GM12878 (cell line): ENCODE measurements around the gene RASAL2. TPM values are rescaled to one million over a fixed set of nuclear protein-coding genes. Genes with fewer than 3 reads are reported as not detected.

Source experiments
- ATAC-seq: fragments of 200-7000 bp; cut with Tn5 transposase; 3 replicates; pipeline ENCODE4 v1.9.1; 2020; ENCODE audit warnings: mild to moderate bottlenecking, moderate library complexity
- BruUV-seq: library from RNA; stranded (reverse); fragments of 400-500 nt; replicated peaks from 2 replicates; lab custom pipeline; 2021; lab: Mats Ljungman, UMichigan
- CTCF ChIA-PET: fragments of 300-600 bp; sonication (Branson Sonifier 250); formaldehyde crosslinking; extraction: SDS; loops from one replicate; lab custom pipeline; 2021; ENCODE audit warnings: inconsistent platforms; lab: Yijun Ruan, JAX
- POLR2A ChIA-PET: fragments of 350-600 bp; formaldehyde crosslinking; extraction: SDS; loops from one replicate; lab custom pipeline; 2021; ENCODE audit warnings: inconsistent platforms; lab: Charles Lee
- RAD21 ChIA-PET: fragments of 300-600 bp; sonication (Branson Sonifier 250); formaldehyde crosslinking; loops from one replicate; lab custom pipeline; 2023; ENCODE audit warnings: antibody characterized with exemption; ENCODE audit not compliant: unreplicated experiment; lab: Charles Lee
- SMC1A ChIA-PET: fragments of 300-600 bp; sonication (Branson Sonifier 250); formaldehyde crosslinking; loops from one replicate; lab custom pipeline; 2023; ENCODE audit not compliant: unreplicated experiment, uncharacterized antibody; lab: Charles Lee
- DNase-seq: peaks from one replicate; pipeline ENCODE4 v3.0.0-alpha.2; 2011; ENCODE audit warnings: low read depth, low spot score
- FAIRE-seq: peaks from 3 replicates; lab custom pipeline; 2011; peaks lifted over from hg19 to GRCh38; lab: Jason Lieb, UNC
- H2AFZ ChIP-seq: 2 replicates; pipeline ENCODE4 v1.6.0; 2011; ENCODE audit warnings: low read depth, low read length, control low read depth; ENCODE audit not compliant: control insufficient read depth
- H3K27ac ChIP-seq: 2 replicates; pipeline ENCODE4 v1.5.1; 2011; ENCODE audit warnings: control low read depth; ENCODE audit not compliant: control insufficient read depth, insufficient read depth
- H3K27me3 ChIP-seq, 2 experiments: replicated peaks in 1 of 2; 2 replicates each; pipeline versions ENCODE4 v1.6.0 to v1.6.1; 2011; ENCODE audit warnings: low read length in 1 of 2; ENCODE audit not compliant: control insufficient read depth in 2 of 2, insufficient read depth in 2 of 2
- H3K36me3 ChIP-seq, 2 experiments: 2 replicates each; pipeline ENCODE4 v1.5.1; 2011; ENCODE audit warnings: low read length in 1 of 2; ENCODE audit not compliant: control insufficient read depth in 2 of 2, insufficient read depth in 2 of 2
- H3K4me1 ChIP-seq: 2 replicates; pipeline ENCODE4 v1.6.1; 2011; ENCODE audit warnings: mild to moderate bottlenecking, low read length, moderate library complexity, mixed read lengths; ENCODE audit not compliant: control insufficient read depth, insufficient read depth
- H3K4me2 ChIP-seq: 2 replicates; pipeline ENCODE4 v1.6.0; 2011; ENCODE audit warnings: control low read depth; ENCODE audit not compliant: control insufficient read depth, insufficient read depth
- H3K4me3 ChIP-seq: fragments of 200-600 bp; sonication (generic); 2 replicates; pipeline ENCODE4 v1.5.1; 2016
- H3K79me2 ChIP-seq: 2 replicates; pipeline ENCODE4 v1.6.0; 2011; ENCODE audit warnings: low read length; ENCODE audit not compliant: control insufficient read depth, insufficient read depth
- H3K9ac ChIP-seq: 2 replicates; pipeline ENCODE4 v1.8.0; 2011; ENCODE audit warnings: low read length, control low read depth, mixed read lengths; ENCODE audit not compliant: control insufficient read depth, insufficient read depth
- H3K9me3 ChIP-seq: replicated peaks from 3 replicates; pipeline ENCODE4 v1.5.1; 2011; ENCODE audit warnings: mild to moderate bottlenecking, low read length; ENCODE audit not compliant: control insufficient read depth, insufficient read depth
- H4K20me1 ChIP-seq: 2 replicates; pipeline ENCODE4 v1.6.0; 2011; ENCODE audit not compliant: control insufficient read depth, insufficient read depth
- EZH2 ChIP-seq: IDR thresholded peaks from 2 replicates; pipeline ENCODE4 v1.6.1; 2012; ENCODE audit warnings: low read depth, mild to moderate bottlenecking, control low read depth, inconsistent platforms, low read length, borderline replicate concordance; ENCODE audit not compliant: control insufficient read depth
- FOXK2 ChIP-seq: fragments of 450-650 bp; IDR thresholded peaks from 2 replicates; pipeline ENCODE4 v1.6.1; 2017; ENCODE audit warnings: mild to moderate bottlenecking, moderate library complexity
- GABPA ChIP-seq: IDR thresholded peaks from 2 replicates; pipeline ENCODE4 v1.6.1; 2014; ENCODE audit warnings: antibody characterized with exemption, low read depth, mild to moderate bottlenecking, inconsistent platforms
- GATAD2B ChIP-seq: fragments of 450-650 bp; conservative IDR thresholded peaks from 2 replicates; pipeline ENCODE4 v1.6.1; 2017; ENCODE audit warnings: low read depth, mild to moderate bottlenecking, moderate library complexity
- HDAC6 ChIP-seq: fragments of 200-600 bp; sonication (generic); IDR thresholded peaks from one replicate; pipeline ENCODE4 v1.8.0; 2017; ENCODE audit warnings: antibody characterized with exemption; ENCODE audit not compliant: unreplicated experiment
- HDGF ChIP-seq: fragments of 450-650 bp; IDR thresholded peaks from 2 replicates; pipeline ENCODE4 v1.6.1; 2016; ENCODE audit warnings: antibody characterized with exemption
- LARP7 ChIP-seq: fragments of 450-650 bp; IDR thresholded peaks from 2 replicates; pipeline ENCODE4 v1.6.1; 2017; ENCODE audit warnings: mild to moderate bottlenecking
- MEF2A ChIP-seq: IDR thresholded peaks from 2 replicates; pipeline ENCODE4 v1.6.1; 2011; ENCODE audit warnings: low read depth, mild to moderate bottlenecking, low read length, moderate library complexity; ENCODE audit not compliant: insufficient read depth
- PAX5 ChIP-seq: IDR thresholded peaks from 2 replicates; pipeline ENCODE4 v1.6.1; 2011; ENCODE audit warnings: low read depth, low read length, borderline replicate concordance
- RB1 ChIP-seq: fragments of 450-650 bp; formaldehyde crosslinking; IDR thresholded peaks from 2 replicates; pipeline ENCODE4 v1.6.1; 2017; ENCODE audit warnings: mild to moderate bottlenecking, borderline replicate concordance
- RELA ChIP-seq: fragments of 450-650 bp; IDR thresholded peaks from 2 replicates; pipeline ENCODE4 v1.8.0; 2014; ENCODE audit warnings: borderline replicate concordance; ENCODE audit not compliant: partially characterized antibody
- RFX5 ChIP-seq: IDR thresholded peaks from 2 replicates; pipeline ENCODE4 v1.6.1; 2011; ENCODE audit warnings: low read depth, low read length, improper control_type of control experiment
- SIX5 ChIP-seq: IDR thresholded peaks from 2 replicates; pipeline ENCODE4 v1.6.1; 2011; ENCODE audit warnings: mild to moderate bottlenecking, low read depth, low read length, moderate library complexity; ENCODE audit not compliant: severe bottlenecking
- SREBF2 ChIP-seq: IDR thresholded peaks from 2 replicates; pipeline ENCODE4 v1.6.1; 2012; ENCODE audit warnings: mild to moderate bottlenecking, low read length
- WRNIP1 ChIP-seq: IDR thresholded peaks from 2 replicates; pipeline ENCODE4 v1.6.1; 2011; ENCODE audit warnings: low read depth, low read length, improper control_type of control experiment, borderline replicate concordance
- ZBED1 ChIP-seq: IDR thresholded peaks from 2 replicates; pipeline ENCODE4 v1.6.1; 2016; ENCODE audit warnings: borderline replicate concordance
- ZBTB33 ChIP-seq: fragments of 450-650 bp; IDR thresholded peaks from 2 replicates; pipeline ENCODE4 v1.6.1; 2017; ENCODE audit warnings: mild to moderate bottlenecking
- ZNF274 ChIP-seq: IDR thresholded peaks from one replicate; pipeline ENCODE4 v1.8.0; 2011; ENCODE audit not compliant: insufficient read length, insufficient read depth
- ZSCAN29 ChIP-seq: fragments of 450-650 bp; IDR thresholded peaks from 2 replicates; pipeline ENCODE4 v1.6.1; 2017; ENCODE audit warnings: mild to moderate bottlenecking, moderate library complexity
- WGBS: methylation state at CpG from one replicate; pipeline ENCODE4 v1.1.6; 2016; ENCODE audit warnings: low lambda C conversion rate; ENCODE audit not compliant: insufficient replicate concordance, insufficient coverage; ENCODE audit errors: missing lambda C conversion rate; 5-methylcytosine and 5-hydroxymethylcytosine counted together
- in situ Hi-C: fragments of 300-500 bp; cut with MboI; formaldehyde crosslinking; loops from 9 replicates; pipeline ENCODE4 v1.14.3; 2018; ENCODE audit warnings: mixed read lengths
- intact Hi-C: fragments of 100-400 bp; cut with micrococcal nuclease; formaldehyde crosslinking; loops from one replicate; pipeline ENCODE4 v1.14.2; 2022; ENCODE audit not compliant: unreplicated experiment
- polyA plus RNA-seq, 11 experiments: library from polyadenylated mRNA; depleted of rRNA in 4 of 11; unstranded in 6 of 11; stranded (reverse) in 5 of 11; fragments of >200 nt; fragmentation: Nextera tagmentation in 4 of 11; fragmentation: Illumina TruSeq in 1 of 11; extraction: Ambion mirVana in 4 of 11; extraction: Trizol in 1 of 11; gene quantifications; 1 replicate in 1 of 11; 2 replicates in 10 of 11; pipeline versions ENCODE4 v1.2.1 to v1.2.3, GENCODE V29; 2011 to 2016; ENCODE audit warnings: inconsistent platforms in 2 of 11, missing spikeins in 2 of 11, low read depth in 1 of 11
- total RNA-seq, 4 experiments: library from RNA; depleted of rRNA in 3 of 4; stranded (reverse); fragments of >200 nt in 3 of 4; fragmentation: Illumina TruSeq in 1 of 4; extraction: Trizol in 1 of 4; gene quantifications; 2 replicates each; pipeline versions ENCODE4 v1.2.1 to v1.2.3, GENCODE V29; 2013 to 2021
- TF ChIP-seq, protein P1 (sequence below): fragments of 450-650 bp; IDR thresholded peaks from 2 replicates; pipeline ENCODE4 v1.6.1; 2016; ENCODE audit warnings: mild to moderate bottlenecking

RASAL2 gene
- total and polyA plus RNA-seq, 10 of the 15 experiments (the other 5 are each of a cell fraction or from before 2014, with no cell fraction given) = 0.02 to 6.9 (median 0.17) TPM; not detected in 1

GRCh38 chr1:178488393-178488792 is 394.5 kb downstream of the RASAL2 start:
- Histone ChIP-seq H3K36me3 (no peaks in the 10 kb centered on the region), H3K27me3 (peaks cover 2 to 5% of the 10 kb centered on the region in 2 experiments; a peak in 3 of 4 replicates), H3K27ac (no peak overlapping the region), H3K9ac (no peak overlapping the region), H3K4me2 (no peak overlapping the region), H4K20me1 (no peaks in the 10 kb centered on the region), H3K4me1 (no peaks in the 10 kb centered on the region), H2AFZ (no peak overlapping the region), H3K4me3 (no peak overlapping the region), H3K9me3 (no peaks in the 10 kb centered on the region), H3K79me2 (no peaks in the 10 kb centered on the region)
- POLR2A ChIA-PET = no interaction called here
- 30% methylated on average over 3 of the region's 4 CpGs for WGBS
- no peak for DNase-seq
- in situ Hi-C loops = no loop called here
- ATAC-seq = no peak
- SMC1A ChIA-PET = no interaction called here
- FAIRE-seq = no peak
- no TSS peak for BruUV-seq
- RAD21 ChIA-PET = no interaction called here
- intact Hi-C loops = no loop called here
- TF ChIP-seq EZH2 (no peak), LARP7 (no peak), HDAC6 (no peak), RELA (no peak), GABPA (no peak), ZBED1 (no peak), SREBF2 (no peak), ZSCAN29 (no peak), MEF2A (no peak), SIX5 (no peak), HDGF (no peak), RFX5 (no peak), GATAD2B (no peak), ZBTB33 (no peak), RB1 (no peak), ZNF274 (no peak), FOXK2 (no peak), WRNIP1 (no peak), PAX5 (no peak)
- TF ChIP-seq, protein P1, sequence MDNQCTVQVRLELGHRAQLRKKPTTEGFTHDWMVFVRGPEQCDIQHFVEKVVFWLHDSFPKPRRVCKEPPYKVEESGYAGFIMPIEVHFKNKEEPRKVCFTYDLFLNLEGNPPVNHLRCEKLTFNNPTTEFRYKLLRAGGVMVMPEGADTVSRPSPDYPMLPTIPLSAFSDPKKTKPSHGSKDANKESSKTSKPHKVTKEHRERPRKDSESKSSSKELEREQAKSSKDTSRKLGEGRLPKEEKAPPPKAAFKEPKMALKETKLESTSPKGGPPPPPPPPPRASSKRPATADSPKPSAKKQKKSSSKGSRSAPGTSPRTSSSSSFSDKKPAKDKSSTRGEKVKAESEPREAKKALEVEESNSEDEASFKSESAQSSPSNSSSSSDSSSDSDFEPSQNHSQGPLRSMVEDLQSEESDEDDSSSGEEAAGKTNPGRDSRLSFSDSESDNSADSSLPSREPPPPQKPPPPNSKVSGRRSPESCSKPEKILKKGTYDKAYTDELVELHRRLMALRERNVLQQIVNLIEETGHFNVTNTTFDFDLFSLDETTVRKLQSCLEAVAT = no peak
- CTCF ChIA-PET = interaction anchor here (0.6 kb wide), 1 partner anchor 55 kb away, joined by 3 read pairs; no protein-coding TSS in a partner anchor
